GM15510 (cell line): ENCODE measurements around the gene KIFC3.

Experiments used
- POLR2A ChIP-seq: IDR thresholded peaks from 3 replicates; pipeline ENCODE4 v1.6.1; 2011; ENCODE audit warnings: borderline replicate concordance; ENCODE audit not compliant: insufficient read length; ENCODE audit errors: extremely low read depth

The KIFC3 gene

GRCh38 chr16:57800200-57801097, 1.8 kb downstream of the KIFC3 start:
- TF ChIP-seq POLR2A, result no peak

- TF ChIP-seq POLR2A, result no peak
Measured at GRCh38 chr16:57799600-57800199, 2.6 kb downstream of the KIFC3 start.

GRCh38 chr16:57798953-57799599, 3.2 kb downstream of the KIFC3 start:
- no peak for TF ChIP-seq POLR2A

GRCh38 chr16:57798267-57798810, 4.0 kb downstream of the KIFC3 start:
- no peak for TF ChIP-seq POLR2A

- no peak for TF ChIP-seq POLR2A
Measured at GRCh38 chr16:57797526-57798266, 4.6 kb downstream of the KIFC3 start.

- TF ChIP-seq POLR2A, result no peak
Measured at GRCh38 chr16:57797216-57797525, 5.1 kb downstream of the KIFC3 start.

- TF ChIP-seq POLR2A, result no peak
Measured at GRCh38 chr16:57795431-57795878, 6.8 kb downstream of the KIFC3 start.

- TF ChIP-seq POLR2A, result no peak
Measured at GRCh38 chr16:57794849-57795430, 7.4 kb downstream of the KIFC3 start.

- no peak for TF ChIP-seq POLR2A
Measured at GRCh38 chr16:57791893-57792461, 10.3 kb downstream of the KIFC3 start.

- no peak for TF ChIP-seq POLR2A
Measured at GRCh38 chr16:57791195-57791892, 10.9 kb downstream of the KIFC3 start.

GRCh38 chr16:57788951-57789350, 13.3 kb downstream of the KIFC3 start:
- no peak for TF ChIP-seq POLR2A

- TF ChIP-seq POLR2A, result no peak
Measured at GRCh38 chr16:57788252-57788841, 13.9 kb downstream of the KIFC3 start.

- no peak for TF ChIP-seq POLR2A
Measured at GRCh38 chr16:57787519-57787905, 14.8 kb downstream of the KIFC3 start.
